HCT116 (cell line): Measurements from ENCODE around the gene LY86. TPM values are rescaled to one million over a fixed set of nuclear protein-coding genes. Genes with fewer than 3 reads are reported as not detected.

Experiments used
- ATAC-seq: fragments of 200-7000 bp; cut with Tn5 transposase; 2 replicates; pipeline ENCODE4 v1.9.1; 2020; ENCODE audit warnings: mild to moderate bottlenecking, moderate library complexity
- BruUV-seq: library from RNA; stranded (reverse); fragments of 400-500 nt; replicated peaks from 2 replicates; lab custom pipeline; 2021; lab: Mats Ljungman, UMichigan
- CTCF ChIA-PET: fragments of 300-600 bp; sonication (Branson Sonifier 250); formaldehyde crosslinking; loops from one replicate; lab custom pipeline; 2021; ENCODE audit warnings: antibody characterized with exemption; lab: Charles Lee
- POLR2A ChIA-PET: fragments of 300-600, 350-600 bp; sonication (Branson Sonifier 250); formaldehyde crosslinking; loops from one replicate; lab custom pipeline; 2021; ENCODE audit warnings: antibody characterized with exemption; lab: Charles Lee
- RAD21 ChIA-PET, 2 experiments: fragments of 300-600 bp; sonication (Branson Sonifier 250); formaldehyde crosslinking; loops; one replicate each; lab custom pipeline; 2023; ENCODE audit warnings: low total read pairs in 2 of 2; ENCODE audit not compliant: uncharacterized antibody in 2 of 2, unreplicated experiment in 2 of 2, low non-redundant PET in 1 of 2; lab: Charles Lee
- DNase-seq: peaks from one replicate; pipeline ENCODE4 v3.0.0-alpha.2; 2010; ENCODE audit warnings: low read depth, low spot score
- H2AFZ ChIP-seq: fragments of 200-600 bp; shearing (Covaris generic), sonication (generic); 2 replicates; pipeline ENCODE4 v1.6.1; 2017; ENCODE audit warnings: low read depth, mixed run types, mixed read lengths, antibody characterized with exemption, low read length; ENCODE audit not compliant: poor library complexity, severe bottlenecking
- H3K27ac ChIP-seq: 2 replicates; pipeline ENCODE4 v1.5.1; 2012; ENCODE audit warnings: low read depth, low read length
- H3K27me3 ChIP-seq: fragments of 200-600 bp; sonication (generic); 2 replicates; pipeline ENCODE4 v1.6.1; 2016; ENCODE audit warnings: mixed run types, low read length, mixed read lengths; ENCODE audit not compliant: insufficient read depth
- H3K36me3 ChIP-seq, 2 experiments: fragments of 200-500 bp in 1 of 2; fragments of 200-600 bp in 1 of 2; sonication (Bioruptor generic) in 1 of 2; sonication (generic) in 1 of 2; 2 replicates each; pipeline versions ENCODE4 v1.5.1 to v1.6.1; 2014 to 2016; ENCODE audit warnings: low read length in 2 of 2, inconsistent platforms in 1 of 2, mixed read lengths in 1 of 2, mixed run types in 1 of 2; ENCODE audit not compliant: insufficient read depth in 2 of 2, control insufficient read depth in 1 of 2
- H3K4me1 ChIP-seq, 2 experiments: fragments of 200-600 bp in 1 of 2; sonication (generic) in 1 of 2; 2 replicates each; pipeline versions ENCODE4 v1.5.1 to v1.6.1; 2012 to 2017; ENCODE audit warnings: low read length in 2 of 2, inconsistent platforms in 1 of 2, mild to moderate bottlenecking in 1 of 2, mixed read lengths in 1 of 2, mixed run types in 1 of 2, moderate library complexity in 1 of 2; ENCODE audit not compliant: insufficient read depth in 2 of 2, control insufficient read depth in 1 of 2
- H3K4me2 ChIP-seq: fragments of 200-600 bp; sonication (generic); 2 replicates; pipeline ENCODE4 v1.6.1; 2017; ENCODE audit warnings: mixed run types, low read length, mixed read lengths
- H3K4me3 ChIP-seq, 2 experiments: fragments of 200-600 bp in 1 of 2; sonication (generic) in 1 of 2; replicated peaks in 1 of 2; 2 replicates each; pipeline ENCODE4 v1.5.1; 2011 to 2016; ENCODE audit warnings: low read length in 2 of 2, control low read depth in 1 of 2, low read depth in 1 of 2, mild to moderate bottlenecking in 1 of 2, mixed read lengths in 1 of 2, mixed run types in 1 of 2
- H3K79me2 ChIP-seq: fragments of 200-600 bp; sonication (generic); 2 replicates; pipeline ENCODE4 v1.6.1; 2017; ENCODE audit warnings: mild to moderate bottlenecking, mixed run types, low read length, moderate library complexity, mixed read lengths; ENCODE audit not compliant: insufficient read depth
- H3K9ac ChIP-seq: fragments of 200-600 bp; sonication (generic); 2 replicates; pipeline ENCODE4 v1.6.1; 2016; ENCODE audit warnings: low read length, mixed read lengths
- H3K9me2 ChIP-seq: fragments of 200-600 bp; sonication (generic), shearing (Covaris generic); 2 replicates; pipeline ENCODE4 v1.6.1; 2017; ENCODE audit warnings: mixed run types, mild to moderate bottlenecking, moderate library complexity; ENCODE audit not compliant: insufficient read depth
- H3K9me3 ChIP-seq, 2 experiments: fragments of 200-500 bp in 1 of 2; fragments of 200-600 bp in 1 of 2; sonication (Bioruptor generic) in 1 of 2; sonication (generic) in 1 of 2; 2 replicates each; pipeline ENCODE4 v1.6.1; 2014 to 2017; ENCODE audit warnings: low read length in 2 of 2, mixed read lengths in 2 of 2, inconsistent platforms in 1 of 2, low read depth in 1 of 2, mild to moderate bottlenecking in 1 of 2, mixed run types in 1 of 2, moderate library complexity in 1 of 2; ENCODE audit not compliant: control insufficient read depth in 1 of 2, insufficient read depth in 1 of 2
- H4K20me1 ChIP-seq: fragments of 200-600 bp; sonication (generic), shearing (Covaris generic); 2 replicates; pipeline ENCODE4 v1.6.1; 2017; ENCODE audit warnings: mixed run types, mild to moderate bottlenecking, moderate library complexity; ENCODE audit not compliant: insufficient read depth
- ATF3 ChIP-seq: IDR thresholded peaks from 2 replicates; pipeline ENCODE4 v1.6.1; 2012
- CBX3 ChIP-seq: IDR thresholded peaks from 2 replicates; pipeline ENCODE4 v1.6.1; 2012; ENCODE audit warnings: low read depth
- CTCF ChIP-seq, 3 experiments: fragments of 200-600 bp in 1 of 3; sonication (generic) in 1 of 3; IDR thresholded peaks in 2 of 3; conservative IDR thresholded peaks in 1 of 3; 2 replicates each; pipeline ENCODE4 v1.5.1; 2012 to 2017; ENCODE audit warnings: low read depth in 2 of 3, low read length in 2 of 3, antibody characterized with exemption in 1 of 3, borderline replicate concordance in 1 of 3, control low read depth in 1 of 3, mild to moderate bottlenecking in 1 of 3, mixed read lengths in 1 of 3, mixed run types in 1 of 3, moderate library complexity in 1 of 3; ENCODE audit not compliant: insufficient read depth in 1 of 3
- ELF1 ChIP-seq: IDR thresholded peaks from 2 replicates; pipeline ENCODE4 v1.6.1; 2012; ENCODE audit warnings: low read depth, borderline replicate concordance
- EZH2 ChIP-seq: fragments of 200-600 bp; sonication (generic); IDR thresholded peaks from 2 replicates; pipeline ENCODE4 v1.6.1; 2017; ENCODE audit warnings: antibody characterized with exemption, mixed run types
- POLR2AphosphoS5 ChIP-seq: IDR thresholded peaks from 2 replicates; pipeline ENCODE4 v1.6.1; 2011; ENCODE audit warnings: mild to moderate bottlenecking, low read depth, low read length, moderate library complexity
- SP1 ChIP-seq: IDR thresholded peaks from 2 replicates; pipeline ENCODE4 v1.6.1; 2012; ENCODE audit warnings: low read depth
- SRF ChIP-seq: IDR thresholded peaks from 2 replicates; pipeline ENCODE4 v1.6.1; 2012; ENCODE audit warnings: low read depth
- TCF7L2 ChIP-seq: IDR thresholded peaks from 2 replicates; pipeline ENCODE4 v1.7.0; 2011; ENCODE audit warnings: borderline replicate concordance, inconsistent platforms; ENCODE audit not compliant: insufficient read depth, insufficient read length; ENCODE audit errors: extremely low read depth
- ZBTB33 ChIP-seq: IDR thresholded peaks from 2 replicates; pipeline ENCODE4 v1.6.1; 2011; ENCODE audit warnings: mild to moderate bottlenecking, low read length, moderate library complexity; ENCODE audit not compliant: insufficient replicate concordance; ENCODE audit errors: extremely low read depth
- intact Hi-C: fragments of 100-400 bp; cut with micrococcal nuclease; formaldehyde crosslinking; loops from 2 replicates; pipeline ENCODE4 v1.10.0; 2022
- total RNA-seq: library from RNA; stranded (reverse); gene quantifications from one replicate; pipeline ENCODE4 v1.2.1, GENCODE V29; 2021; ENCODE audit not compliant: unreplicated experiment

The LY86 gene
- total RNA-seq, 1 experiment from 2014 or later = not detected

GRCh38 chr6:6596529-6597328 is 8.2 kb downstream of the LY86 start:
- no TSS peak for BruUV-seq
- RAD21 ChIA-PET = no interaction called here
- TF ChIP-seq ELF1 (no peak), TCF7L2 (no peak), SRF (no peak), CBX3 (no peak), ZBTB33 (no peak), SP1 (no peak), EZH2 (no peak), POLR2AphosphoS5 (no peak), CTCF (IDR thresholded peaks at IDR 0.05 in 2 of 3, conservative IDR thresholded peaks at IDR 0.05 in 1 of 3; ENCODE audit: borderline replicate concordance in 1 of 3, insufficient read depth in 1 of 3, low read depth in 2 of 3, low read length in 2 of 3) (no peak), ATF3 (no peak)
- Histone ChIP-seq H3K27me3 (peaks cover 16% of the 10 kb centered on the region; the same call in 1 of the 2 replicates), H3K4me2 (no peak overlapping the region), H3K9me3 (no peaks in the 10 kb centered on the region), H3K9ac (no peak overlapping the region), H3K27ac (no peak overlapping the region), H3K36me3 (no peaks in the 10 kb centered on the region), H3K79me2 (no peaks in the 10 kb centered on the region), H3K9me2 (no peaks in the 10 kb centered on the region), H3K4me1 (no peaks in the 10 kb centered on the region), H3K4me3 (no peak overlapping the region), H2AFZ (no peak overlapping the region), H4K20me1 (no peaks in the 10 kb centered on the region)
- ATAC-seq (no peak), DNase-seq (no peak)
- intact Hi-C loops = no loop called here
- CTCF ChIA-PET = no interaction called here
- POLR2A ChIA-PET = no interaction called here
